GM23338 (cell line): ENCODE data around the gene CSGALNACT2. TPM values are rescaled to one million over a fixed set of nuclear protein-coding genes. Genes with fewer than 3 reads are reported as not detected.

ENCODE experiments used
- CREB1 ChIP-seq: fragments of 250-450 bp; sonication (Bioruptor Pico); IDR thresholded peaks from 2 replicates; pipeline ENCODE4 v1.5.0; 2020; ENCODE audit warnings: low read depth, mild to moderate bottlenecking, moderate library complexity
- CTCF ChIP-seq, 2 experiments: fragments of 200-600 bp in 1 of 2; sonication (generic) in 1 of 2; conservative IDR thresholded peaks; 2 replicates each; pipeline versions ENCODE4 v1.5.1 to v1.6.1; 2016 to 2017; ENCODE audit warnings: antibody characterized with exemption in 2 of 2, low read depth in 2 of 2, mild to moderate bottlenecking in 2 of 2, moderate library complexity in 1 of 2
- EZH2 ChIP-seq: fragments of 200-600 bp; sonication (generic); IDR thresholded peaks from one replicate; pipeline ENCODE4 v1.8.0; 2017; ENCODE audit warnings: antibody characterized with exemption, mild to moderate bottlenecking, low read depth; ENCODE audit not compliant: unreplicated experiment
- EZH2phosphoT487 ChIP-seq: fragments of 200-600 bp; sonication (generic); IDR thresholded peaks from one replicate; pipeline ENCODE4 v1.8.1; 2018; ENCODE audit warnings: antibody characterized with exemption; ENCODE audit not compliant: unreplicated experiment
- NANOG ChIP-seq: IDR thresholded peaks from 2 replicates; pipeline ENCODE4 v1.6.1; 2016; ENCODE audit warnings: antibody characterized with exemption, borderline replicate concordance
- POLR2AphosphoS5 ChIP-seq: IDR thresholded peaks from 2 replicates; pipeline ENCODE4 v1.6.1; 2016; ENCODE audit warnings: antibody characterized with exemption, low read depth
- polyA plus RNA-seq: library from polyadenylated mRNA; unstranded; fragments of >200 nt; fragmentation: Nextera tagmentation; extraction: Ambion mirVana; gene quantifications from 2 replicates; pipeline ENCODE4 v1.2.1, GENCODE V29; 2016
- total RNA-seq: library from RNA; depleted of rRNA; stranded (reverse); fragments of >200 nt; shearing (Covaris generic); gene quantifications from 2 replicates; pipeline ENCODE4 v1.2.3, GENCODE V29; 2014; rRNA removed

Gene CSGALNACT2
- total and polyA plus RNA-seq, 2 experiments from 2014 or later, result 3.0 to 4.6 TPM

DNA sequence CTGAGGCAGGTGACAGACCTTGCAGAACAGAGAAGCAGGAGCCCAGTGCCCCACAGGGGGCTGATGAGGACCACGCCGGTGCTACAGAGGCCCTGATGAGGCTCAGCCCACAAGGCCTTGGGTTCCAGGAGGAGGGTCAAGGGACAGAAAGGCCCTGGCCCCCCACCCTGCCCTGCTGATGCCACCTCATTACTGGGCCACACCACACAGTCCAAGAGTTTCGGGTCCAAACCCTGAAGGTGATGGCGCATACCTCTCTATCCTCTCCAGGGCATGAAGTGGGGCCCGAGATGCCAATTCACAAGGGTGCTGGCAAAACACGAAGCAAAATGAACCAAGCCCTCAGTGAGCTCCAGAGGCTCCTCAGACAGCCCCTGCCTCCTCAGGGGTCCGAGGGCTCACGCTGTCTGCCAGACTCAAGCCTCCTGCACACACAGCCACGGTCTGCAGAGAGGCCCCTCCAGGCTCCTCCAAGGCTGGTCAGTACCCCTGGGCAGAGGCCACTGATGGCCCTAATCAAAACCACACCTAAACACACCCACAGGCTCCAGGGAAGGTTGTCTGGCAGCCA lies 96.3 kb downstream of the CSGALNACT2 start (continued):
- TF ChIP-seq CTCF (conservative IDR thresholded peaks at IDR 0.05; ENCODE audit: low read depth in 2 of 2) (no peak), EZH2 (no peak), NANOG (no peak), CREB1 (CRISPR knock-in tag) (no peak), EZH2phosphoT487 (no peak), POLR2AphosphoS5 (no peak)

Other genes starting within 250 kb of the CSGALNACT2 start
- gene RET, start 61.4 kb upstream of the CSGALNACT2 start, total RNA-seq, result 6.7 and 9.8 TPM in 2 replicates
- gene RET, start 61.4 kb upstream of the CSGALNACT2 start, polyA plus RNA-seq, result 3.8 and 5.5 TPM in 2 replicates
- gene RASGEF1A, start 128.6 kb downstream of the CSGALNACT2 start, total RNA-seq, result 34.6 and 37.8 TPM in 2 replicates
- 8.0 and 8.1 TPM in 2 replicates for gene RASGEF1A, start 128.6 kb downstream of the CSGALNACT2 start, polyA plus RNA-seq
- gene FXYD4, start 233.2 kb downstream of the CSGALNACT2 start, total RNA-seq, result not detected in 2 replicates
- gene FXYD4, start 233.2 kb downstream of the CSGALNACT2 start, polyA plus RNA-seq, result not detected in 2 replicates